ENCODE results near the gene STEAP1.

STEAP1 gene

GRCh38 chr7:90213521-90213920, 59.3 kb downstream of the STEAP1 start:
- DNase-seq, result no peak

Data from stimulated activated CD4-positive, alpha-beta T cell treated with anti-CD3 and anti-CD28 coated beads, Interleukin-2, amount 100 ng/mL, for 24 hours (primary cell).